ENCODE results near the gene BRIP1.
"Not testable (repeated sequence)": the region's sequence is repeated elsewhere in the genome, so short reads cannot be mapped to it uniquely, and the experiment has no call there.

DNA sequence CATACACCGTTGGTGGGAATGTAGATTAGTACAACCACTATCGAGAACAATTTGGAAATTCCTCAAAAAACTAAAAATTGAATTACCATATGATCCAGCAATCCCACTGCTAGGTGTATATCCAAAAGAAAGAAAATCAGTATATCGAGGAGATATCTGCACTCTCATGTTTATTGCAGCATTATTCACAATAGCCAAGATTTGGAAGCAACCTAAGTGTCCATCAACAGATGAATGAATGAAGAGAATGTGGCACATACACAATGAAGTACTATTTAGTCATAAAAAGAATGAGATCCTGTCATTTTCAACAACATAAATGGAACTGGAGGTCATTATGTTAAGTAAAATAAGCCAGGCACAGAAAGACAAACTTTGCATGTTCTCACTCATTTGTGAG is 44.1 kb downstream of the BRIP1 start:
- not testable (repeated sequence) for TF ChIP-seq GLI4 (tag by site-specific recombination; IDR thresholded peaks at IDR 0.05); ZNF701 (tag by site-specific recombination; IDR thresholded peaks at IDR 0.05); ZNF416 (tag by site-specific recombination; IDR thresholded peaks at IDR 0.05); HOXC10 (CRISPR knock-in tag; IDR thresholded peaks at IDR 0.05); ZNF24 (tag by site-specific recombination; IDR thresholded peaks at IDR 0.05); ZNF555 (tag by site-specific recombination; conservative IDR thresholded peaks at IDR 0.05); ZNF302 (tag by site-specific recombination; IDR thresholded peaks at IDR 0.05; ENCODE audit: low read depth); ZNF48 (tag by site-specific recombination; IDR thresholded peaks at IDR 0.05); YY1 (tag by site-specific recombination; IDR thresholded peaks at IDR 0.05); ZBTB20 (tag by site-specific recombination; IDR thresholded peaks at IDR 0.05)
- TF ChIP-seq, protein P1, sequence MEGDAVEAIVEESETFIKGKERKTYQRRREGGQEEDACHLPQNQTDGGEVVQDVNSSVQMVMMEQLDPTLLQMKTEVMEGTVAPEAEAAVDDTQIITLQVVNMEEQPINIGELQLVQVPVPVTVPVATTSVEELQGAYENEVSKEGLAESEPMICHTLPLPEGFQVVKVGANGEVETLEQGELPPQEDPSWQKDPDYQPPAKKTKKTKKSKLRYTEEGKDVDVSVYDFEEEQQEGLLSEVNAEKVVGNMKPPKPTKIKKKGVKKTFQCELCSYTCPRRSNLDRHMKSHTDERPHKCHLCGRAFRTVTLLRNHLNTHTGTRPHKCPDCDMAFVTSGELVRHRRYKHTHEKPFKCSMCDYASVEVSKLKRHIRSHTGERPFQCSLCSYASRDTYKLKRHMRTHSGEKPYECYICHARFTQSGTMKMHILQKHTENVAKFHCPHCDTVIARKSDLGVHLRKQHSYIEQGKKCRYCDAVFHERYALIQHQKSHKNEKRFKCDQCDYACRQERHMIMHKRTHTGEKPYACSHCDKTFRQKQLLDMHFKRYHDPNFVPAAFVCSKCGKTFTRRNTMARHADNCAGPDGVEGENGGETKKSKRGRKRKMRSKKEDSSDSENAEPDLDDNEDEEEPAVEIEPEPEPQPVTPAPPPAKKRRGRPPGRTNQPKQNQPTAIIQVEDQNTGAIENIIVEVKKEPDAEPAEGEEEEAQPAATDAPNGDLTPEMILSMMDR (tag by site-specific recombination; IDR thresholded peaks at IDR 0.05), result not testable (repeated sequence)
- TF ChIP-seq, protein P2, sequence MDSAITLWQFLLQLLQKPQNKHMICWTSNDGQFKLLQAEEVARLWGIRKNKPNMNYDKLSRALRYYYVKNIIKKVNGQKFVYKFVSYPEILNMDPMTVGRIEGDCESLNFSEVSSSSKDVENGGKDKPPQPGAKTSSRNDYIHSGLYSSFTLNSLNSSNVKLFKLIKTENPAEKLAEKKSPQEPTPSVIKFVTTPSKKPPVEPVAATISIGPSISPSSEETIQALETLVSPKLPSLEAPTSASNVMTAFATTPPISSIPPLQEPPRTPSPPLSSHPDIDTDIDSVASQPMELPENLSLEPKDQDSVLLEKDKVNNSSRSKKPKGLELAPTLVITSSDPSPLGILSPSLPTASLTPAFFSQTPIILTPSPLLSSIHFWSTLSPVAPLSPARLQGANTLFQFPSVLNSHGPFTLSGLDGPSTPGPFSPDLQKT (IDR thresholded peaks at IDR 0.05; ENCODE audit: borderline replicate concordance, low read depth, low read length), result not testable (repeated sequence)
- TF ChIP-seq, protein P3, sequence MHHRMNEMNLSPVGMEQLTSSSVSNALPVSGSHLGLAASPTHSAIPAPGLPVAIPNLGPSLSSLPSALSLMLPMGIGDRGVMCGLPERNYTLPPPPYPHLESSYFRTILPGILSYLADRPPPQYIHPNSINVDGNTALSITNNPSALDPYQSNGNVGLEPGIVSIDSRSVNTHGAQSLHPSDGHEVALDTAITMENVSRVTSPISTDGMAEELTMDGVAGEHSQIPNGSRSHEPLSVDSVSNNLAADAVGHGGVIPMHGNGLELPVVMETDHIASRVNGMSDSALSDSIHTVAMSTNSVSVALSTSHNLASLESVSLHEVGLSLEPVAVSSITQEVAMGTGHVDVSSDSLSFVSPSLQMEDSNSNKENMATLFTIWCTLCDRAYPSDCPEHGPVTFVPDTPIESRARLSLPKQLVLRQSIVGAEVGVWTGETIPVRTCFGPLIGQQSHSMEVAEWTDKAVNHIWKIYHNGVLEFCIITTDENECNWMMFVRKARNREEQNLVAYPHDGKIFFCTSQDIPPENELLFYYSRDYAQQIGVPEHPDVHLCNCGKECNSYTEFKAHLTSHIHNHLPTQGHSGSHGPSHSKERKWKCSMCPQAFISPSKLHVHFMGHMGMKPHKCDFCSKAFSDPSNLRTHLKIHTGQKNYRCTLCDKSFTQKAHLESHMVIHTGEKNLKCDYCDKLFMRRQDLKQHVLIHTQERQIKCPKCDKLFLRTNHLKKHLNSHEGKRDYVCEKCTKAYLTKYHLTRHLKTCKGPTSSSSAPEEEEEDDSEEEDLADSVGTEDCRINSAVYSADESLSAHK (tag by site-specific recombination; IDR thresholded peaks at IDR 0.05), result not testable (repeated sequence)
